ENCODE data around the gene CRACR2A. TPM values are rescaled to one million over a fixed set of nuclear protein-coding genes. Genes with fewer than 3 reads are reported as not detected.

CRACR2A gene
- total and polyA plus RNA-seq, 2 donors from 2014 or later = 0.22 to 6.1 TPM

- no peak for TF ChIP-seq CTCF (IDR thresholded peaks at IDR 0.05; ENCODE audit: borderline replicate concordance, extremely low read depth, insufficient read depth)
- FAIRE-seq = no peak
- Histone ChIP-seq H3K9ac (ENCODE audit: low read length in 3 of 3) (no peak overlapping the region), H3K27ac (ENCODE audit: low read depth in 2 of 2, low read length in 2 of 2) (no peak overlapping the region), H3K4me3 (ENCODE audit: low read length in 3 of 3) (no peak overlapping the region), H3K27me3 (ENCODE audit: control insufficient read depth, insufficient read depth, low read length) (no peaks in the 10 kb centered on the region), H3K9me3 (ENCODE audit: control insufficient read depth in 2 of 3, insufficient read depth in 1 of 3, low read length in 3 of 3) (no peaks in the 10 kb centered on the region), H3K4me1 (ENCODE audit: control insufficient read depth in 2 of 3, insufficient read depth in 2 of 3, low read depth in 1 of 3, low read length in 3 of 3) (no peaks in the 10 kb centered on the region), H3K36me3 (ENCODE audit: control insufficient read depth in 2 of 3, insufficient read depth in 3 of 3, low read length in 3 of 3) (no peaks in the 10 kb centered on the region)
- intact Hi-C loops (cut with DNase I) = no loop called here
- no peak for DNase-seq
These were observed 20.0 kb downstream of the CRACR2A start for GRCh38 chr12:3732901-3733300.

GRCh38 chr12:3730111-3730510 lies 22.8 kb downstream of the CRACR2A start:
- no peak for FAIRE-seq
- H3K27me3 ChIP-seq (ENCODE audit: control insufficient read depth, insufficient read depth, low read length) = no peaks in the 10 kb centered on the region
- no peak overlapping the region for H3K27ac ChIP-seq (ENCODE audit: low read depth in 2 of 2, low read length in 2 of 2)
- no peak for TF ChIP-seq CTCF (IDR thresholded peaks at IDR 0.05; ENCODE audit: borderline replicate concordance, extremely low read depth, insufficient read depth)
- intact Hi-C loops (cut with DNase I) = no loop called here
- H3K9ac ChIP-seq (ENCODE audit: low read length in 3 of 3) = no peak overlapping the region
- H3K36me3 ChIP-seq (ENCODE audit: control insufficient read depth in 2 of 3, insufficient read depth in 3 of 3, low read length in 3 of 3) = no peaks in the 10 kb centered on the region
- H3K9me3 ChIP-seq (ENCODE audit: control insufficient read depth in 2 of 3, insufficient read depth in 1 of 3, low read length in 3 of 3) = no peaks in the 10 kb centered on the region
- DNase-seq = no peak
- H3K4me1 ChIP-seq (ENCODE audit: control insufficient read depth in 2 of 3, insufficient read depth in 2 of 3, low read depth in 1 of 3, low read length in 3 of 3) = no peaks in the 10 kb centered on the region
- no peak overlapping the region for H3K4me3 ChIP-seq (ENCODE audit: low read length in 3 of 3)

GRCh38 chr12:3728686-3729085 lies 24.2 kb downstream of the CRACR2A start:
- intact Hi-C loops (cut with DNase I) = no loop called here
- Histone ChIP-seq H3K4me3 (ENCODE audit: low read length in 3 of 3) (no peak overlapping the region), H3K9ac (ENCODE audit: low read length in 3 of 3) (no peak overlapping the region), H3K4me1 (ENCODE audit: control insufficient read depth in 2 of 3, insufficient read depth in 2 of 3, low read depth in 1 of 3, low read length in 3 of 3) (no peaks in the 10 kb centered on the region), H3K27ac (ENCODE audit: low read depth in 2 of 2, low read length in 2 of 2) (no peak overlapping the region), H3K27me3 (ENCODE audit: control insufficient read depth, insufficient read depth, low read length) (no peaks in the 10 kb centered on the region), H3K9me3 (ENCODE audit: control insufficient read depth in 2 of 3, insufficient read depth in 1 of 3, low read length in 3 of 3) (no peaks in the 10 kb centered on the region), H3K36me3 (ENCODE audit: control insufficient read depth in 2 of 3, insufficient read depth in 3 of 3, low read length in 3 of 3) (no peaks in the 10 kb centered on the region)
- FAIRE-seq (no peak), DNase-seq (no peak)
- no peak for TF ChIP-seq CTCF (IDR thresholded peaks at IDR 0.05; ENCODE audit: borderline replicate concordance, extremely low read depth, insufficient read depth)
